Mesendoderm (in vitro differentiated cells): Measurements from ENCODE around the gene GLB1L3.
A peak's percentile ranks its signal among the peaks of the same experiment; 100 is the strongest.

Experiments used
- DNase-seq: peaks from one replicate; pipeline ENCODE4 v3.0.0; 2013
- H2AK5ac ChIP-seq: 2 replicates; pipeline ENCODE4 v1.6.1; 2013; ENCODE audit warnings: low read length, inconsistent platforms
- H2BK120ac ChIP-seq: 2 replicates; pipeline ENCODE4 v1.6.1; 2013; ENCODE audit warnings: low read depth, mild to moderate bottlenecking, low read length, moderate library complexity, mixed read lengths
- H2BK15ac ChIP-seq: replicated peaks from 2 replicates; pipeline ENCODE4 v1.6.1; 2013; ENCODE audit warnings: low read depth, mild to moderate bottlenecking, moderate library complexity
- H2BK5ac ChIP-seq: 2 replicates; pipeline ENCODE4 v1.6.1; 2013; ENCODE audit warnings: low read length, inconsistent platforms
- H3K18ac ChIP-seq: 2 replicates; pipeline ENCODE4 v1.6.1; 2013; ENCODE audit warnings: mild to moderate bottlenecking, low read length, mixed read lengths
- H3K23ac ChIP-seq: one replicate; pipeline ENCODE4 v1.6.1; 2013; ENCODE audit warnings: low read length
- H3K27ac ChIP-seq: 2 replicates; pipeline ENCODE4 v1.5.1; 2013; ENCODE audit warnings: low read depth, mild to moderate bottlenecking, inconsistent platforms, low read length, moderate library complexity
- H3K27me3 ChIP-seq: 2 replicates; pipeline ENCODE4 v1.6.1; 2013; ENCODE audit warnings: low read length, control low read depth, mild to moderate bottlenecking, inconsistent platforms; ENCODE audit not compliant: insufficient read depth, poor library complexity
- H3K36me3 ChIP-seq: 2 replicates; pipeline ENCODE4 v1.6.1; 2013; ENCODE audit warnings: low read length, inconsistent platforms; ENCODE audit not compliant: control insufficient read depth, insufficient read depth
- H3K4ac ChIP-seq: one replicate; pipeline ENCODE4 v1.6.1; 2013; ENCODE audit warnings: low read depth, mild to moderate bottlenecking, low read length, moderate library complexity
- H3K4me1 ChIP-seq: 2 replicates; pipeline ENCODE4 v1.6.1; 2013; ENCODE audit warnings: low read depth, low read length, inconsistent platforms; ENCODE audit not compliant: control insufficient read depth
- H3K4me2 ChIP-seq: 2 replicates; pipeline ENCODE4 v1.6.1; 2013; ENCODE audit warnings: low read length
- H3K4me3 ChIP-seq: 2 replicates; pipeline ENCODE4 v1.5.1; 2013; ENCODE audit warnings: mild to moderate bottlenecking, low read length
- H3K56ac ChIP-seq: one replicate; pipeline ENCODE4 v1.6.1; 2013; ENCODE audit warnings: low read length
- H3K79me1 ChIP-seq: 2 replicates; pipeline ENCODE4 v1.6.1; 2013; ENCODE audit warnings: low read length, inconsistent platforms
- H3K79me2 ChIP-seq: 2 replicates; pipeline ENCODE4 v1.6.1; 2013; ENCODE audit warnings: mild to moderate bottlenecking, low read length; ENCODE audit not compliant: control insufficient read depth, insufficient read depth
- H3K9ac ChIP-seq: 2 replicates; pipeline ENCODE4 v1.6.1; 2013; ENCODE audit warnings: low read length, inconsistent platforms
- H4K5ac ChIP-seq: one replicate; pipeline ENCODE4 v1.6.1; 2013; ENCODE audit warnings: low read length
- H4K8ac ChIP-seq: one replicate; pipeline ENCODE4 v1.6.1; 2013; ENCODE audit warnings: low read depth, mild to moderate bottlenecking, control low read depth, low read length, moderate library complexity
- WGBS: extraction: QIAGEN DNeasy Blood & Tissue Kit; methylation state at CpG from one replicate; pipeline ENCODE4 v1.1.7; 2013; ENCODE audit warnings: low lambda C conversion rate, missing lambda C conversion rate; ENCODE audit not compliant: insufficient coverage; ENCODE audit errors: extremely low coverage; 5-methylcytosine and 5-hydroxymethylcytosine counted together

Gene GLB1L3

GRCh38 chr11:134266440-134266839 is 9.7 kb upstream of the GLB1L3 start:
- Histone ChIP-seq H3K23ac (no peak overlapping the region), H3K79me2 (no peaks in the 10 kb centered on the region), H2BK5ac (no peak overlapping the region), H3K56ac (no peak overlapping the region), H3K27ac (no peak overlapping the region), H3K4me1 (no peaks in the 10 kb centered on the region), H3K27me3 (no peaks in the 10 kb centered on the region), H2BK15ac (no peak overlapping the region), H3K4ac (no peak overlapping the region), H3K36me3 (no peaks in the 10 kb centered on the region), H3K9ac (no peak overlapping the region), H4K8ac (no peak overlapping the region), H3K79me1 (no peaks in the 10 kb centered on the region), H2AK5ac (no peak overlapping the region), H3K18ac (no peak overlapping the region), H2BK120ac (no peak overlapping the region), H3K4me3 (no peak overlapping the region), H3K4me2 (no peak overlapping the region), H4K5ac (no peak overlapping the region)
- no peak for DNase-seq
- WGBS = no CpG with 5 or more reads among the region's 5 CpGs

DNA sequence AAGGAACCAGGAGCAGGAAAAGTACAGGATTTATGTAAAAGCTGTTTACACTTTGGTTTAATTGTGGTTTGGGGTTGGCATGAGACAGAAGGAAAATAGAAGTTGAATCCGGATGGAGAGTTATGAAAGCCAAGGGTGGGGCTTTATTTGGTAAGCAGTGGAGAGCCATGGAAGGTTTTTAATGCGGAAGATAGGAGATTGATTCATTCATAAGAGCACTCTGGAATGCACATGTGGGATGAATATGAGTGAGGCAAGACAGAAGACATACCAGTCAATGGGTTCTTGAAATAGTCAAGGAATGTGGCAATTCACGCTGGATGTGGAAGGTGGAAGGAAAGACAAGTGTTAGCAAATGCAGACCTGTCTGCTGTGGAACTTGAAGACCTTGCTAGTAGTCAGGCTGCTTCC is 9.3 kb upstream of the GLB1L3 start:
- Histone ChIP-seq H2BK120ac (no peak overlapping the region), H3K4me1 (no peaks in the 10 kb centered on the region), H3K4me3 (no peak overlapping the region), H3K27me3 (no peaks in the 10 kb centered on the region), H2BK5ac (no peak overlapping the region), H3K4me2 (no peak overlapping the region), H3K27ac (no peak overlapping the region), H3K36me3 (no peaks in the 10 kb centered on the region), H3K23ac (no peak overlapping the region), H3K4ac (no peak overlapping the region), H2AK5ac (no peak overlapping the region), H3K9ac (no peak overlapping the region), H3K56ac (no peak overlapping the region), H3K18ac (no peak overlapping the region), H3K79me1 (no peaks in the 10 kb centered on the region), H4K8ac (no peak overlapping the region), H3K79me2 (no peaks in the 10 kb centered on the region), H2BK15ac (no peak overlapping the region), H4K5ac (no peak overlapping the region)
- WGBS = no CpG with 5 or more reads among the region's 3 CpGs
- DNase-seq = peak; percentile 66

DNA sequence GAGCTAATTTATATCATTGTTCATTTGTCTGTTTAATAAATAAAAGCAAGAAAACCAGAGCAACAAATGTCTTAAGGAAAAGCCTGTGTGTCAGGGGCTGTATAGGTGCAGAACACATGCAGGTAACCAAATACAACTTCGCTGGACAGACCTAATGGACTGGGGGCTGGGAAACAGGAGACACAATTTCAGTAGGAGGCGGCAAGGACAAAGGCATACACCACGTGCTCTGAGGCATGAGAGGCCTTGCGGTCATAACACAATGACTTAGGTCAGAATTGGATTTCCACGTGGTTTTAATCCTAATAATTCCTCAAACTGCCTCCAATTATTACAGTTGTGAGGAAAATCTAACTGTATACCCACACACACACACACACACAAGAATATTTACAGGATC is 8.7 kb upstream of the GLB1L3 start:
- Histone ChIP-seq H2BK15ac (no peak overlapping the region), H3K4me1 (no peaks in the 10 kb centered on the region), H3K36me3 (no peaks in the 10 kb centered on the region), H3K27me3 (no peaks in the 10 kb centered on the region), H3K9ac (no peak overlapping the region), H3K56ac (peak overlapping the region; percentile 47), H3K4ac (no peak overlapping the region), H3K79me1 (no peaks in the 10 kb centered on the region), H3K18ac (no peak overlapping the region), H3K27ac (no peak overlapping the region), H4K5ac (no peak overlapping the region), H3K23ac (no peak overlapping the region), H3K4me3 (no peak overlapping the region), H2BK120ac (no peak overlapping the region), H3K4me2 (no peak overlapping the region), H2AK5ac (no peak overlapping the region), H4K8ac (no peak overlapping the region), H3K79me2 (no peaks in the 10 kb centered on the region), H2BK5ac (no peak overlapping the region)
- no peak for DNase-seq
- WGBS = no CpG with 5 or more reads among the region's 5 CpGs

GRCh38 chr11:134267966-134268365 is 8.2 kb upstream of the GLB1L3 start:
- WGBS = no CpG with 5 or more reads among the region's 11 CpGs
- Histone ChIP-seq H3K4me2 (no peak overlapping the region), H2AK5ac (no peak overlapping the region), H2BK120ac (no peak overlapping the region), H3K27ac (no peak overlapping the region), H3K4me3 (no peak overlapping the region), H3K79me2 (no peaks in the 10 kb centered on the region), H3K4ac (no peak overlapping the region), H3K79me1 (no peaks in the 10 kb centered on the region), H4K5ac (no peak overlapping the region), H3K4me1 (peaks cover 2% of the 10 kb centered on the region), H2BK15ac (no peak overlapping the region), H3K18ac (peak overlapping the region; percentile 62), H3K27me3 (no peaks in the 10 kb centered on the region), H4K8ac (no peak overlapping the region), H3K56ac (no peak overlapping the region), H2BK5ac (no peak overlapping the region), H3K23ac (no peak overlapping the region), H3K36me3 (no peaks in the 10 kb centered on the region), H3K9ac (no peak overlapping the region)
- DNase-seq = no peak

DNA sequence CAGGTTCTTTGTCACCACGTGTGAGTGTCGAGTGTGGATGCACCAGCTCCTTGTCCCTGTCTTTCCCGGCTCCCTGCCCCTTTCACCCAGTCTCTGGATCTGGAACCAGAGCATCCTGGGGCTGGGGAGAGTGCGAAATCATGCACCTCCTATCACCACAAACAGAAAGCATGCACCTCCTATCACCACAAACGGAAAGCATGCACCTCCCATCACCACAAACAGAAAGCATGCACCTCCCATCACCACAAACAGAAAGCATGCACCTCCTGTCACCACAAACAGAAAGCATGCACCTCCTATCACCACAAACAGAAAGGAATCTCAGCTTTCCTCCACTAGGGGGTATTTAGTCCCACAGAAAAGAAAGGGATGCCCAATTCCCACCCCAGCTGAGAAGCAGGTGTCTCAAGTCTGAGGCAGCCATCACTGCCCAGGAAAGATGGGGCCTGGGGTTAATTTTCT is 5.9 kb upstream of the GLB1L3 start:
- H3K4me2 ChIP-seq = no peak overlapping the region
- no peaks in the 10 kb centered on the region for H3K27me3 ChIP-seq
- no peak overlapping the region for H2BK5ac ChIP-seq
- no peaks in the 10 kb centered on the region for H3K36me3 ChIP-seq
- H3K4me3 ChIP-seq = no peak overlapping the region
- H2BK15ac ChIP-seq = no peak overlapping the region
- no peak overlapping the region for H4K8ac ChIP-seq
- peaks cover 2% of the 10 kb centered on the region for H3K4me1 ChIP-seq
- no peak overlapping the region for H3K4ac ChIP-seq
- no peaks in the 10 kb centered on the region for H3K79me1 ChIP-seq
- no peak overlapping the region for H3K9ac ChIP-seq
- H2AK5ac ChIP-seq = no peak overlapping the region
- peaks cover 6% of the 10 kb centered on the region for H3K79me2 ChIP-seq
- no peak overlapping the region for H3K23ac ChIP-seq
- WGBS = no CpG with 5 or more reads among the region's 5 CpGs
- H3K18ac ChIP-seq = no peak overlapping the region
- no peak overlapping the region for H3K56ac ChIP-seq
- peak; percentile 84 for DNase-seq
- H3K27ac ChIP-seq = no peak overlapping the region
- H4K5ac ChIP-seq = no peak overlapping the region
- H2BK120ac ChIP-seq = no peak overlapping the region

GRCh38 chr11:134271978-134272377 is 4.2 kb upstream of the GLB1L3 start:
- Histone ChIP-seq H3K4me1 (peaks cover 2% of the 10 kb centered on the region), H3K4ac (no peak overlapping the region), H3K4me2 (no peak overlapping the region), H2AK5ac (no peak overlapping the region), H3K4me3 (no peak overlapping the region), H2BK5ac (no peak overlapping the region), H2BK15ac (no peak overlapping the region), H3K9ac (no peak overlapping the region), H3K79me2 (peaks cover 6% of the 10 kb centered on the region), H4K8ac (no peak overlapping the region), H3K18ac (no peak overlapping the region), H2BK120ac (no peak overlapping the region), H3K23ac (no peak overlapping the region), H3K79me1 (no peaks in the 10 kb centered on the region), H3K27me3 (no peaks in the 10 kb centered on the region), H4K5ac (no peak overlapping the region), H3K36me3 (no peaks in the 10 kb centered on the region), H3K56ac (no peak overlapping the region), H3K27ac (no peak overlapping the region)
- no CpG with 5 or more reads among the region's 4 CpGs for WGBS
- no peak for DNase-seq
